Fibroblast of lung (primary cell): ENCODE results near the gene EXOC3.

ENCODE experiments used
- CTCF ChIP-seq, 2 donors: IDR thresholded peaks in 1 of 2; conservative IDR thresholded peaks in 1 of 2; 1 replicate in 1 of 2; 2 replicates in 1 of 2; pipeline ENCODE4 v1.5.1; 2011 to 2012; ENCODE audit warnings: low read length in 2 of 2, control low read depth in 1 of 2, inconsistent platforms in 1 of 2, low read depth in 1 of 2, mild to moderate bottlenecking in 1 of 2
- EZH2 ChIP-seq: IDR thresholded peaks from 2 replicates; pipeline ENCODE4 v1.5.1; 2012; ENCODE audit warnings: low read length, control low read depth, mild to moderate bottlenecking; ENCODE audit errors: missing control alignments

GRCh38 chr5:477871-478270, 34.9 kb downstream of the EXOC3 start:
- TF ChIP-seq CTCF (conservative IDR thresholded peaks at IDR 0.05 in 1 of 2, IDR thresholded peaks at IDR 0.05 in 1 of 2; ENCODE audit: low read depth in 1 of 2, low read length in 2 of 2) (no peak), EZH2 (no peak)
